ENCODE results near the gene PRR23E.

PRR23E gene

DNA sequence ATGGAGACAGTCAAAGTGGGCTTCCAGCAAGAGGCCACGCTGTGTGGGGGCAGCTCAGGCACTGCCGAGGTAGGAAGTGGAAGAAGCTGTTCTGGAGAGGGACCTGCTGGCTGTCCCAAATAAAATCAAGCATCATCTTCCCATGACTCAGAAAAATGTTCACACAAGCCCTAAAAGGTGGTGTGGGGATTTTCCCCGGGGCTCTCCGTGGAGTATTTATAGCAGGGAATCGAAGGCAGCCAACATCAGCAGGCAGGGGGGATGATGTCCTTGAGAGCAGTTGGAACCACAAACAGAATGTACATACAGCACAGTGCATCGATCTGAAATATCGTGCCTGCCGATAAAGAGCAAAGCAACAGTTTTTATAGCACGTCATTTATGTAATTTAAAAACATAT lies 27.6 kb downstream of the PRR23E start:
- no peak for TF ChIP-seq SIN3A (IDR thresholded peaks at IDR 0.05; ENCODE audit: borderline replicate concordance, insufficient read depth, low read length)
- no peak for TF ChIP-seq POLR2AphosphoS5 (IDR thresholded peaks at IDR 0.05; ENCODE audit: low read depth, low read length)
- no peak for TF ChIP-seq FOXP2 (optimal IDR thresholded peaks at IDR 0.05; ENCODE audit: borderline replicate concordance, extremely low read depth, extremely low read length, insufficient read depth)
- no peak for TF ChIP-seq TAF1 (IDR thresholded peaks at IDR 0.05; ENCODE audit: borderline replicate concordance, insufficient read depth, low read length)
- TF ChIP-seq, protein P1, sequence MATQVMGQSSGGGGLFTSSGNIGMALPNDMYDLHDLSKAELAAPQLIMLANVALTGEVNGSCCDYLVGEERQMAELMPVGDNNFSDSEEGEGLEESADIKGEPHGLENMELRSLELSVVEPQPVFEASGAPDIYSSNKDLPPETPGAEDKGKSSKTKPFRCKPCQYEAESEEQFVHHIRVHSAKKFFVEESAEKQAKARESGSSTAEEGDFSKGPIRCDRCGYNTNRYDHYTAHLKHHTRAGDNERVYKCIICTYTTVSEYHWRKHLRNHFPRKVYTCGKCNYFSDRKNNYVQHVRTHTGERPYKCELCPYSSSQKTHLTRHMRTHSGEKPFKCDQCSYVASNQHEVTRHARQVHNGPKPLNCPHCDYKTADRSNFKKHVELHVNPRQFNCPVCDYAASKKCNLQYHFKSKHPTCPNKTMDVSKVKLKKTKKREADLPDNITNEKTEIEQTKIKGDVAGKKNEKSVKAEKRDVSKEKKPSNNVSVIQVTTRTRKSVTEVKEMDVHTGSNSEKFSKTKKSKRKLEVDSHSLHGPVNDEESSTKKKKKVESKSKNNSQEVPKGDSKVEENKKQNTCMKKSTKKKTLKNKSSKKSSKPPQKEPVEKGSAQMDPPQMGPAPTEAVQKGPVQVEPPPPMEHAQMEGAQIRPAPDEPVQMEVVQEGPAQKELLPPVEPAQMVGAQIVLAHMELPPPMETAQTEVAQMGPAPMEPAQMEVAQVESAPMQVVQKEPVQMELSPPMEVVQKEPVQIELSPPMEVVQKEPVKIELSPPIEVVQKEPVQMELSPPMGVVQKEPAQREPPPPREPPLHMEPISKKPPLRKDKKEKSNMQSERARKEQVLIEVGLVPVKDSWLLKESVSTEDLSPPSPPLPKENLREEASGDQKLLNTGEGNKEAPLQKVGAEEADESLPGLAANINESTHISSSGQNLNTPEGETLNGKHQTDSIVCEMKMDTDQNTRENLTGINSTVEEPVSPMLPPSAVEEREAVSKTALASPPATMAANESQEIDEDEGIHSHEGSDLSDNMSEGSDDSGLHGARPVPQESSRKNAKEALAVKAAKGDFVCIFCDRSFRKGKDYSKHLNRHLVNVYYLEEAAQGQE (IDR thresholded peaks at IDR 0.05; ENCODE audit: insufficient read depth in 1 of 2, low read depth in 2 of 2, low read length in 2 of 2) = no peak

GRCh38 chr3:127221037-127221436 lies 28.1 kb downstream of the PRR23E start:
- TF ChIP-seq FOXP2 (optimal IDR thresholded peaks at IDR 0.05; ENCODE audit: borderline replicate concordance, extremely low read depth, extremely low read length, insufficient read depth) (no peak), TAF1 (IDR thresholded peaks at IDR 0.05; ENCODE audit: borderline replicate concordance, insufficient read depth, low read length) (no peak), SIN3A (IDR thresholded peaks at IDR 0.05; ENCODE audit: borderline replicate concordance, insufficient read depth, low read length) (no peak), POLR2AphosphoS5 (IDR thresholded peaks at IDR 0.05; ENCODE audit: low read depth, low read length) (no peak)
- TF ChIP-seq, protein P1 (IDR thresholded peaks at IDR 0.05; ENCODE audit: insufficient read depth in 1 of 2, low read depth in 2 of 2, low read length in 2 of 2) = no peak

DNA sequence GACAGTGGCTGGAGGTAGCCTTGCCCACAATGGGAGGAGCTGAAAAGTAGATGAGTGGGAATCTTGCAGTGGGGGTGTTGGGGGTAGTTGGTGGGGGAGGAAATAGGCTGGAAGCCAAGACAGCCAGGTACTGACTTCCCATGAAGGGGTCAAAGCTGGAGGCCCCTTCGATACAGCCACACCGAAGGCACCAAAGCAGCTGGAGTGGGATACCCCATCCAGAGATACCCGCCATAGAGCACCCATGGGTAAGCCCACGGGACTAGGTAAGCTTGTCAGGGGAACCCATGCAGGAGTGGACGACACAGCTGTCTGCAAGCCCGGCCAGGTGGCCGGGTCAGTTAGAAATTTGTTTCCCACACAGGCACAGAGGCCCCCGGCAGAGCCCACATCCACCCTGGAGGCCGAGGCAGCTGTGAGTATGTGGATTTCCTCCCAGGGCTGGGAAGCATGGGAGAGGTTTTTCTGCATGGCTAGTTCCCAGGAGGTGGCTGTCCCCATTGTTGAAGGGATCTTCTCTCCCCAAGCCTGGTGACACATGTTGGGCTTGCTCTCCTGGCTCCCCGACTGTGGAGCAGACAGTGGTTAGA lies 28.6 kb downstream of the PRR23E start:
- TF ChIP-seq, protein P1 (IDR thresholded peaks at IDR 0.05; ENCODE audit: insufficient read depth in 1 of 2, low read depth in 2 of 2, low read length in 2 of 2) = no peak
- TF ChIP-seq FOXP2 (optimal IDR thresholded peaks at IDR 0.05; ENCODE audit: borderline replicate concordance, extremely low read depth, extremely low read length, insufficient read depth) (no peak), POLR2AphosphoS5 (IDR thresholded peaks at IDR 0.05; ENCODE audit: low read depth, low read length) (no peak), TAF1 (IDR thresholded peaks at IDR 0.05; ENCODE audit: borderline replicate concordance, insufficient read depth, low read length) (no peak), SIN3A (IDR thresholded peaks at IDR 0.05; ENCODE audit: borderline replicate concordance, insufficient read depth, low read length) (no peak)

DNA sequence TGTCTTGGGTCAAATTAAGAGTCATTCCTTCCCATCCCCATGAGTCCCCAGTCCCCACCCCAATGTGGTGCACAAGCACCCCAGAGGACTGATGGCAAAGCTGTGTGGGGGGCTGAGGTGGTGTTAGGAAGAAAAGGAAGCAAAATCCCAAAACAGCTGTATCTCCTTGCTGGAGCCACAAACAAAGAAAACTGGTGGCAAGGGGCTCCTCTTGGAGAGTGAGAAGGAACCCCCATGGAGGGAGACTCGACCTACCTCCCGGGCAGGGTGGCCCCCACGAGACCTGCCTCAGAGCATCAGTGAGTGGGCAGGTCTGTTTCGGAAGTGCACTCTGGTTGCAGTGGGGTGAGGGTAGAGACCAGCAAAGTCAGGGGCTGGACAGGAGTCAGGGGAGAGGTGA lies 29.2 kb downstream of the PRR23E start:
- TF ChIP-seq FOXP2 (optimal IDR thresholded peaks at IDR 0.05; ENCODE audit: borderline replicate concordance, extremely low read depth, extremely low read length, insufficient read depth) (no peak), TAF1 (IDR thresholded peaks at IDR 0.05; ENCODE audit: borderline replicate concordance, insufficient read depth, low read length) (no peak), SIN3A (IDR thresholded peaks at IDR 0.05; ENCODE audit: borderline replicate concordance, insufficient read depth, low read length) (no peak), POLR2AphosphoS5 (IDR thresholded peaks at IDR 0.05; ENCODE audit: low read depth, low read length) (no peak)
- TF ChIP-seq, protein P1 (IDR thresholded peaks at IDR 0.05; ENCODE audit: insufficient read depth in 1 of 2, low read depth in 2 of 2, low read length in 2 of 2) = no peak

Data from PFSK-1 (cell line).